ENCODE data around the gene PNPLA3. TPM values are rescaled to one million over a fixed set of nuclear protein-coding genes. Genes with fewer than 3 reads are reported as not detected.

Gene PNPLA3
- total RNA-seq, 1 experiment from 2014 or later = 7.3 TPM

DNA sequence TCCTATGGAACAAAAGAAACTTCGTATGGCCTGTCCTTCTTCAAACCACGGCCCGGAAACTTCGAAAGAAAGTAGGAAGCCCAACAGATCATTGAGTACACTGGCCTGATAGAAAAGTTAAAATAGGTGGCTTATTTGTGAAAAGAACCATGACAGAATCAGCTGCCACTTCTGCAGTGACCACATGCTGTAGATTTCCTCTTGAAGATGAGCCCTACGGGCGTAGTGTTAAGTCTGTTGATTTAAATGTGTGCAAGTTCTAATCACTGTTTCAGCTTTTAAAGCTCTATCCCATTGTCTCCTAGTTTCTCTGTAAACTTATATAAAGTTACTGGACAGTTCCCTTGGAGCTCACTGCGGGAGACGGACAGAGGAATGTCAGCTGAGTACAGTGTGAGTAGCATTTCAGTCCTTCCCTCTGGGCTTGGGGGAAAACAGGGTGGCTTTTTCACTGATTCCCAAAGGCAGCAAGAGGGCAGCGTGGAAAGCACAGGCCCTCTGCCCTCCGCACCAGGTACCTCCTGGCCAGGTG is 49.4 kb downstream of the PNPLA3 start:
- no peaks in the 10 kb centered on the region for H3K9me3 ChIP-seq (ENCODE audit: control insufficient read depth in 1 of 2, insufficient read depth in 1 of 2, low read depth in 1 of 2, low read length in 2 of 2)
- H3K79me2 ChIP-seq (ENCODE audit: insufficient read depth, low read length) = no peaks in the 10 kb centered on the region
- H2AFZ ChIP-seq (ENCODE audit: low read depth, low read length, poor library complexity, severe bottlenecking) = no peak overlapping the region
- no TSS peak for BruUV-seq (replicated peaks)
- POLR2A ChIA-PET = no interaction called here
- no peak overlapping the region for H3K27ac ChIP-seq (ENCODE audit: low read depth, low read length)
- no peaks in the 10 kb centered on the region for H4K20me1 ChIP-seq (ENCODE audit: insufficient read depth)
- RAD21 ChIA-PET (ENCODE audit: low non-redundant PET in 1 of 2, low total read pairs in 2 of 2, uncharacterized antibody in 2 of 2, unreplicated experiment in 2 of 2) = no interaction called here
- intact Hi-C loops (cut with micrococcal nuclease) = no loop called here
- TF ChIP-seq POLR2A (IDR thresholded peaks at IDR 0.05; ENCODE audit: borderline replicate concordance, extremely low read depth, insufficient read depth, insufficient read length) = no peak
- TF ChIP-seq, protein P1, sequence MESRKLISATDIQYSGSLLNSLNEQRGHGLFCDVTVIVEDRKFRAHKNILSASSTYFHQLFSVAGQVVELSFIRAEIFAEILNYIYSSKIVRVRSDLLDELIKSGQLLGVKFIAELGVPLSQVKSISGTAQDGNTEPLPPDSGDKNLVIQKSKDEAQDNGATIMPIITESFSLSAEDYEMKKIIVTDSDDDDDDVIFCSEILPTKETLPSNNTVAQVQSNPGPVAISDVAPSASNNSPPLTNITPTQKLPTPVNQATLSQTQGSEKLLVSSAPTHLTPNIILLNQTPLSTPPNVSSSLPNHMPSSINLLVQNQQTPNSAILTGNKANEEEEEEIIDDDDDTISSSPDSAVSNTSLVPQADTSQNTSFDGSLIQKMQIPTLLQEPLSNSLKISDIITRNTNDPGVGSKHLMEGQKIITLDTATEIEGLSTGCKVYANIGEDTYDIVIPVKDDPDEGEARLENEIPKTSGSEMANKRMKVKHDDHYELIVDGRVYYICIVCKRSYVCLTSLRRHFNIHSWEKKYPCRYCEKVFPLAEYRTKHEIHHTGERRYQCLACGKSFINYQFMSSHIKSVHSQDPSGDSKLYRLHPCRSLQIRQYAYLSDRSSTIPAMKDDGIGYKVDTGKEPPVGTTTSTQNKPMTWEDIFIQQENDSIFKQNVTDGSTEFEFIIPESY (IDR thresholded peaks at IDR 0.05; ENCODE audit: extremely low read depth, insufficient replicate concordance, low read length) = no peak
- TF ChIP-seq, protein P2, sequence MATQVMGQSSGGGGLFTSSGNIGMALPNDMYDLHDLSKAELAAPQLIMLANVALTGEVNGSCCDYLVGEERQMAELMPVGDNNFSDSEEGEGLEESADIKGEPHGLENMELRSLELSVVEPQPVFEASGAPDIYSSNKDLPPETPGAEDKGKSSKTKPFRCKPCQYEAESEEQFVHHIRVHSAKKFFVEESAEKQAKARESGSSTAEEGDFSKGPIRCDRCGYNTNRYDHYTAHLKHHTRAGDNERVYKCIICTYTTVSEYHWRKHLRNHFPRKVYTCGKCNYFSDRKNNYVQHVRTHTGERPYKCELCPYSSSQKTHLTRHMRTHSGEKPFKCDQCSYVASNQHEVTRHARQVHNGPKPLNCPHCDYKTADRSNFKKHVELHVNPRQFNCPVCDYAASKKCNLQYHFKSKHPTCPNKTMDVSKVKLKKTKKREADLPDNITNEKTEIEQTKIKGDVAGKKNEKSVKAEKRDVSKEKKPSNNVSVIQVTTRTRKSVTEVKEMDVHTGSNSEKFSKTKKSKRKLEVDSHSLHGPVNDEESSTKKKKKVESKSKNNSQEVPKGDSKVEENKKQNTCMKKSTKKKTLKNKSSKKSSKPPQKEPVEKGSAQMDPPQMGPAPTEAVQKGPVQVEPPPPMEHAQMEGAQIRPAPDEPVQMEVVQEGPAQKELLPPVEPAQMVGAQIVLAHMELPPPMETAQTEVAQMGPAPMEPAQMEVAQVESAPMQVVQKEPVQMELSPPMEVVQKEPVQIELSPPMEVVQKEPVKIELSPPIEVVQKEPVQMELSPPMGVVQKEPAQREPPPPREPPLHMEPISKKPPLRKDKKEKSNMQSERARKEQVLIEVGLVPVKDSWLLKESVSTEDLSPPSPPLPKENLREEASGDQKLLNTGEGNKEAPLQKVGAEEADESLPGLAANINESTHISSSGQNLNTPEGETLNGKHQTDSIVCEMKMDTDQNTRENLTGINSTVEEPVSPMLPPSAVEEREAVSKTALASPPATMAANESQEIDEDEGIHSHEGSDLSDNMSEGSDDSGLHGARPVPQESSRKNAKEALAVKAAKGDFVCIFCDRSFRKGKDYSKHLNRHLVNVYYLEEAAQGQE (IDR thresholded peaks at IDR 0.05; ENCODE audit: low read depth) = no peak
- no peak for TF ChIP-seq FOSL1 (IDR thresholded peaks at IDR 0.05; ENCODE audit: low read depth)
- no peak for TF ChIP-seq EGR1 (IDR thresholded peaks at IDR 0.05; ENCODE audit: low read depth)
- H3K36me3 ChIP-seq (ENCODE audit: control insufficient read depth in 1 of 2, insufficient read depth in 2 of 2, low read length in 2 of 2) = peaks cover 28 to 29% of the 10 kb centered on the region in 2 experiments; a peak in 3 of 4 replicates
- H3K4me1 ChIP-seq (ENCODE audit: control insufficient read depth in 1 of 2, insufficient read depth in 2 of 2, low read length in 2 of 2) = no peaks in the 10 kb centered on the region
- DNase-seq (ENCODE audit: low read depth, low spot score) (no peak), ATAC-seq (no peak)
- H3K9me2 ChIP-seq (ENCODE audit: insufficient read depth) = no peaks in the 10 kb centered on the region
- CTCF ChIA-PET = no interaction called here
- H3K4me3 ChIP-seq (replicated peaks in 1 of 2; ENCODE audit: low read depth in 1 of 2, low read length in 2 of 2) = no peak overlapping the region
- no peak overlapping the region for H3K4me2 ChIP-seq (ENCODE audit: low read length)
- H3K27me3 ChIP-seq (ENCODE audit: insufficient read depth, low read length) = no peaks in the 10 kb centered on the region
- no peak overlapping the region for H3K9ac ChIP-seq (ENCODE audit: low read length)

Data from HCT116 (cell line).